HL-60 (cell line): Measurements from ENCODE around the gene GPR179.

Source experiments
- CTCF ChIP-seq: IDR thresholded peaks from one replicate; pipeline ENCODE4 v1.5.1; 2011; ENCODE audit warnings: low read length, control low read depth, inconsistent platforms; ENCODE audit not compliant: insufficient read depth
- GABPA ChIP-seq: IDR thresholded peaks from 2 replicates; pipeline ENCODE4 v1.6.1; 2012; ENCODE audit warnings: low read depth
- POLR2AphosphoS5 ChIP-seq: IDR thresholded peaks from 2 replicates; pipeline ENCODE4 v1.6.1; 2012; ENCODE audit warnings: low read depth
- REST ChIP-seq: IDR thresholded peaks from 2 replicates; pipeline ENCODE4 v1.6.1; 2012; ENCODE audit warnings: low read depth; ENCODE audit not compliant: insufficient replicate concordance

GRCh38 chr17:38317081-38317480, 26.7 kb downstream of the GPR179 start:
- TF ChIP-seq CTCF (no peak), GABPA (no peak), REST (no peak), POLR2AphosphoS5 (no peak)
